Measurements from ENCODE around the gene GSS. TPM values are rescaled to one million over a fixed set of nuclear protein-coding genes. Genes with fewer than 3 reads are reported as not detected.

The GSS gene
- total RNA-seq, 1 donor from 2014 or later, result 48.3 TPM

- DNase-seq (ENCODE audit: low spot score), result no peak
- Mint-ChIP-seq H3K9me3 (ENCODE audit: unreplicated experiment) (no peaks in the 10 kb centered on the region), H3K27me3 (ENCODE audit: unreplicated experiment) (peaks cover 6% of the 10 kb centered on the region), H3K36me3 (ENCODE audit: low read depth, unreplicated experiment) (no peaks in the 10 kb centered on the region), H3K4me3 (ENCODE audit: unreplicated experiment) (no peak overlapping the region), H3K4me1 (ENCODE audit: unreplicated experiment) (peaks cover 4% of the 10 kb centered on the region), H3K27ac (ENCODE audit: unreplicated experiment) (no peak overlapping the region)
- TF ChIP-seq CTCF (IDR thresholded peaks at IDR 0.05; ENCODE audit: unreplicated experiment), result no peak
These were observed 15.4 kb upstream of the GSS start for GRCh38 chr20:34970846-34971560.

- Mint-ChIP-seq H3K9me3 (ENCODE audit: unreplicated experiment) (no peaks in the 10 kb centered on the region), H3K27me3 (ENCODE audit: unreplicated experiment) (peaks cover 8% of the 10 kb centered on the region), H3K27ac (ENCODE audit: unreplicated experiment) (no peak overlapping the region), H3K4me1 (ENCODE audit: unreplicated experiment) (peaks cover 4% of the 10 kb centered on the region), H3K4me3 (ENCODE audit: unreplicated experiment) (no peak overlapping the region), H3K36me3 (ENCODE audit: low read depth, unreplicated experiment) (no peaks in the 10 kb centered on the region)
- no peak for TF ChIP-seq CTCF (IDR thresholded peaks at IDR 0.05; ENCODE audit: unreplicated experiment)
- no peak for DNase-seq (ENCODE audit: low spot score)
These were observed 14.7 kb upstream of the GSS start for GRCh38 chr20:34970193-34970840.

GRCh38 chr20:34968042-34968775 lies 12.6 kb upstream of the GSS start:
- Mint-ChIP-seq H3K36me3 (ENCODE audit: low read depth, unreplicated experiment) (no peaks in the 10 kb centered on the region), H3K4me1 (ENCODE audit: unreplicated experiment) (no peaks in the 10 kb centered on the region), H3K9me3 (ENCODE audit: unreplicated experiment) (no peaks in the 10 kb centered on the region), H3K27ac (ENCODE audit: unreplicated experiment) (no peak overlapping the region), H3K27me3 (ENCODE audit: unreplicated experiment) (peaks cover 9% of the 10 kb centered on the region), H3K4me3 (ENCODE audit: unreplicated experiment) (no peak overlapping the region)
- DNase-seq (ENCODE audit: low spot score), result no peak
- no peak for TF ChIP-seq CTCF (IDR thresholded peaks at IDR 0.05; ENCODE audit: unreplicated experiment)

- Mint-ChIP-seq H3K4me1 (ENCODE audit: unreplicated experiment) (no peaks in the 10 kb centered on the region), H3K27ac (ENCODE audit: unreplicated experiment) (no peak overlapping the region), H3K27me3 (ENCODE audit: unreplicated experiment) (peaks cover 9% of the 10 kb centered on the region), H3K9me3 (ENCODE audit: unreplicated experiment) (no peaks in the 10 kb centered on the region), H3K4me3 (ENCODE audit: unreplicated experiment) (no peak overlapping the region), H3K36me3 (ENCODE audit: low read depth, unreplicated experiment) (no peaks in the 10 kb centered on the region)
- no peak for DNase-seq (ENCODE audit: low spot score)
- TF ChIP-seq CTCF (IDR thresholded peaks at IDR 0.05; ENCODE audit: unreplicated experiment), result no peak
These were observed 11.8 kb upstream of the GSS start for GRCh38 chr20:34967421-34967820.
